G401 (cell line): Measurements from ENCODE around the gene GORASP2. TPM values are rescaled to one million over a fixed set of nuclear protein-coding genes. Genes with fewer than 3 reads are reported as not detected.
A peak's percentile ranks its signal among the peaks of the same experiment; 100 is the strongest.
"Not testable (repeated sequence)": the region's sequence is repeated elsewhere in the genome, so short reads cannot be mapped to it uniquely, and the experiment has no call there.

Source experiments
- DNase-seq: peaks from one replicate; pipeline ENCODE4 v3.0.0-alpha.2; 2015; ENCODE audit warnings: low spot score
- in situ Hi-C: cut with HindIII; loops from 2 replicates; pipeline ENCODE4 v1.10.0; 2016; ENCODE audit warnings: low sequenced_read_pairs, mixed read lengths
- total RNA-seq: library from RNA; depleted of rRNA; stranded (reverse); fragments of >200 nt; shearing (Covaris generic); gene quantifications from 2 replicates; pipeline ENCODE4 v1.2.3, GENCODE V29; 2014

Gene GORASP2
- total RNA-seq, 1 experiment from 2014 or later = 67.1 TPM

DNA sequence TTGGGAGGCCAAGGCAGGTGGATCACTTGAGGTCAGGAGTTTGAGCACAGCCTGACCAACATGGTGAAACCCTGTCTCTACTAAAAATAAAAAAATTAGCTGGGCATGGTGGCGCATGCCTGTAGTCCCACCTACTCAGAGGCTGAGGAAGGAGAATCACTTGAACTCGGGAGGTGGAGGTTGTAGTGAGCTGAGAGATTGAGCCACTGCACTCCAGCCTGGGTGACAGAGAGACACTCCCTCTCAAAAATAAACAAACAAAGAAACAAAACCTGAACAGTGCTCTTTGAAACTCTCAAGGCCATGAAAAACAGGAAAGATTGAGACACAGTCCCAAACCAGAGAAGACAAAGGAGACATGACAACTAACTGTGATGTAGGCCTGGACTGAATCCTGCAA lies 7.2 kb upstream of the GORASP2 start:
- DNase-seq, in situ Hi-C loops: not testable (repeated sequence)

DNA sequence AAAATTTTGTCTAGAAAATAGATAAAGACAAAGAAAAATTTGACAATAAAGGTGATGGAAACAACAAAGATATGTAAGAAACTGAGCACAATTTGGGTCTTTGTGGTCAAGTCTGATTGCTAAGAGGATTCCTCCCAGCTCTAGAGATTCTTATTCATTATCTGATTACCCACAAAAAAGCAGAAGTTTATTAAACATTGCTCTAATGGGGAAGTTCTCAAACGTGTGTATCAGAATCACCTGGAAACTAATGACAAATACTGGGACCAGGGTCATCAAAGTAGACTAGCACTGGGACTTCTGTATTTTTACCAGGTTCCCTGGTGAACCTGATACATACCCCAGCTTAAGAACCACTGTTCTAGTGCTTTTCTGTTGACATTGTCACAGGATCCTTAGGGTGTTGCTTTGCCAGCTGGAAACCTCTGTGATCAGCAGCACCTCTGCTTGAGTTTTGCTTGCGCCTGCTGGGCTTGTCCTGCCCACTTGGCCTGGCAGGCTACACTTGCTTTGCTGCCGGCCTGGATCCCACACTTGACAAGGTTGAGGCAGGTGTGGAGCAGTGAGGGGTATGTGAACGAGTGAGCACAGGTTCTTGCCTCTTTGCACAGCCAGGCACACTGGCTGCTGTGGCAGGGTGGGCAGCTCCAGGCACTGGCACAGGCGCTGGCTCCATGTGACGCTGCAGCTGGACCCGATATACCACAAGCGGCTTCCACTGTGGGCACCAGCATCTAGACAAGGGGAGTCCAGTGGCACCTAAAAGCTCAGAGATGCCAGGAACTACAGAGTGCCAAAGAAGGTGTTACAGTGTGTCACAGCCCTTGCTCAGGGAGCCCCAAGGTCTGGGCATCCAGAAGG lies 6.2 kb upstream of the GORASP2 start:
- no peak for DNase-seq
- in situ Hi-C loops = no loop called here

DNA sequence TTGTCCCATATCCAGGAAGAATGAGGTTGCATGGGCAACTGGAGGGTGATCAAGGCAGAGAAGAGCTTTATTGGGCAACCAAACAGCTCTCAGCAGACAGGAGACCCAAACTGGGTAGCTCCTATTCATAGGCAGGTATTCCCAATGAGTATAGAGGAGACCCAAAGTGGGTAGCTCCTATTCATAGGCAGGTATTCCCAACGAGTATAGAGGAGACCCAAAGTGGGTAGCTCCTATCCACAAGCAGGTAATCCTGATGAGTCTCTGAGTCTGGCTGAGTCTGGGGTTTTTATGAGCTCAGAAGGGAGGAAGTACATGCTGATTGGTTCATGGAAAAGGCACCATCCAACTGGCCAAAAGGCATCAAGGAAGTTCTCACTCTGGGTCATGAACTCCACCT lies 5.3 kb upstream of the GORASP2 start:
- no peak for DNase-seq
- in situ Hi-C loops = no loop called here

DNA sequence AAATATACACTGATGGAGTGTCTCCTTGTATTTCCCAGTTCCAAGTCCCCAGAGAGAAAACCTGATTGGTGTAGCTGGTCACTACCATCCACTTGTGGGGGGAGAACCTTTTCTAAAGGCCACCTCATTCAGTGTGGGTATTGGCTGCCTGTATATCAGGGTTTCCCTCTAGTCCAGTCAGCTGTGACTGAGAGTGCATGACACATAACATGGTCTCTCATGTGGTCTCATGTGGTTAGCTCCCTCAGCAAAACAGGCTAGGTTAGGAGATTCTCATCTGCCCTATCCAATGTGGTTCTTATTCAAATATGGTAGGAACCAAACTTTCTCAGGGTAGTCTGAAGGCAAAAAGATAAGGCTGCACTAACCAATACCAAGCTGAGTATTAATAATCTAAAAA lies 4.1 kb upstream of the GORASP2 start:
- in situ Hi-C loops = no loop called here
- DNase-seq = no peak

DNA sequence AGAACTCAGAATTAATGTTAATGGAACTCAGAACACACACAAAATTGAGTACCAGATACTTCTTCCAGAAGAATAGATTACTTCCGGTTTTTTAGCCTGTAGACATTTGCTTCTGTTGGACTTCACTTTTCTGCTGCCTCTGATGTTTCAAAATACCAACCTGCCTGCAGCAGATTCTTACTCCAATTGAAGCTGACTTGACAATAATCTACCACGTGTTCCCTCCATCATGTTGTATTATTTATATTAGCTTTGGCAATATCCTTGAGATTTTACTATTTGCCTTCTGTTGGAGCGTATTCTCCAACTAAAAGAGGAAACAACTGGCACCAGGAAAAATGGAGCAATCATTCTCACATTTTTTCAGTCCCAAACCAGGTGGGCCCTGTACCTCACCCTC lies 3.1 kb upstream of the GORASP2 start:
- in situ Hi-C loops = no loop called here

DNA sequence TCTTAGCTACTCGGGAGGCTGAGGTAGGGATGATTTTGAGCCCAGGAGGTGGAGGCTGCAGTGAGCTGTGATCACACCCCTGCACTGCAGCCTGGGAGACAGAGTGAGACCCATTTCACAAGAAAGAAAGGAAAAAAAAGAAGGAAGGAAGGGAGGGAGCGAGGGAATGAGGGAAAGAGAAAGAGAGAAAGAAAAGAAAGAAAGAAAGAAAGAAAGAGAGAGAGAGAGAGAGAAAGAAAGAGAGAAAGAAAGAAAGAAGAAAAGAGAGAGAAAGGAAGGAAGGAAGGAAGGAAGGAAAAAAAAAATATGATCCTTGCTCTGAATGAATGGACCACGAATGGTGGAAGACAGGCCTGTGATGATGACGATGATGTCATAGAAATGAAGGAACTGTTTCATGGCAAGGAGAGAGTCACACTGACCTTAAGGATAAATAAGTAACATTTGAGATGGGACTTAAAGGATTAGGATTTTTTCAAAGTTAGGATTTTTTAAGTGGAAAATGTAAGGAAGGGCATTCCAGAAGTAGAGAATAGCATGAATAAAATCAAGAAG lies 2.2 kb upstream of the GORASP2 start:
- DNase-seq = no peak
- in situ Hi-C loops = no loop called here

More for the DNA sequence above, 3.1 kb upstream of the GORASP2 start:
- no peak for DNase-seq

DNA sequence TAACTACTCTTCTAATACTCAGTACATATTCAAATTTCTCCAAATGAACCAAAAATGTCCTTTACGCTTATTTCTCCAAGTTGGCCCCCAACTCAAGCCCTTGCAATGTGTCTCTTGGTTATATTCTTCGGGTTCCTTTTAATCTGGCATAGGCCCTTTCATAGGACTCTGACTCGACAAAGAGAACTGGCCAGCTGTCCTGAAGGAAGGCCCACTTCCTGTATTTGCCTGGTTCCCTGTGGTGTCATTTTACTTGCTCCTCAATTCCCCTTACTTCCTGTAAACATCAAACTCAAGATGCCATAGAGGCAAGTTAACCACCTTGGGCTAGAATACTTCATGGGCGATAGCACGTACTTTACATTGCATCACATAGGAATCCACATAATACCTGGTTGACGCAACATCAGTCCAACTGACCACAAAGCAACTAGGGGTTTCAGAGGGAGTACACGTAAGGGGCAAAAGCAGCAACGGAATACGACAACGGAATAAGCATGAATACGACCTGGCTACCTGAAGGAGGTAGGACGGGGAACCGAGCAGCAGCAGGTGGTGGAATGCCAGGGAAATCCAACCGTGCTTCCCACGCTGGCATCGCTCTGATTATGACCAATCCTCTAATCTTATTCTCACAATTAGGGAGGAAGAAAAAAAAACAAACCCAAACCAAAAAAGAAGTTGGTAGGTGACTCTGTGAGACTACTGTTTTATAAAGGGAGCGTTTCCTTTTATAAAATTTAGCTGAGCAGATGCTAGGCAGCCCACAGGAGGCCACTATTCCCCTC lies 823 bp upstream of the GORASP2 start:
- in situ Hi-C loops = no loop called here
- DNase-seq = no peak

DNA sequence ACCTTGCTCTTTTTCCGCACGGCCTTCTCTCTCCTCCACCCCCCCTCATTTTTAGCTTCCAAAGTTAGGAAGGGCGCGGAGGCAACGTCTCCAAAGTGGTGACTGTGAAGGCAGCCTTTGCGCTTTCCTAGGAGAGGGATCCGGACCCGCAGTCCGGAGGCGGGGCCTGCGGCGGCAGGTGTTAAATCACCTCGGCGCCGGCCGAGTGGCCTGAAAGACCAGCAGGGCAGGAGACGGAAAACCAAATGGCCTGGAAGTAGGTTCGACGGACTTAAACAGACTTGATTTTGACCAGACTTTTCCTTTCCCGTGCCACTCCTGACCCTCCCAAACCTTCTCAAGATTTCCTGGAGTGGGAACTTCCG lies 615 bp downstream of the GORASP2 start:
- in situ Hi-C loops = no loop called here
- peak; percentile 57 for DNase-seq

DNA sequence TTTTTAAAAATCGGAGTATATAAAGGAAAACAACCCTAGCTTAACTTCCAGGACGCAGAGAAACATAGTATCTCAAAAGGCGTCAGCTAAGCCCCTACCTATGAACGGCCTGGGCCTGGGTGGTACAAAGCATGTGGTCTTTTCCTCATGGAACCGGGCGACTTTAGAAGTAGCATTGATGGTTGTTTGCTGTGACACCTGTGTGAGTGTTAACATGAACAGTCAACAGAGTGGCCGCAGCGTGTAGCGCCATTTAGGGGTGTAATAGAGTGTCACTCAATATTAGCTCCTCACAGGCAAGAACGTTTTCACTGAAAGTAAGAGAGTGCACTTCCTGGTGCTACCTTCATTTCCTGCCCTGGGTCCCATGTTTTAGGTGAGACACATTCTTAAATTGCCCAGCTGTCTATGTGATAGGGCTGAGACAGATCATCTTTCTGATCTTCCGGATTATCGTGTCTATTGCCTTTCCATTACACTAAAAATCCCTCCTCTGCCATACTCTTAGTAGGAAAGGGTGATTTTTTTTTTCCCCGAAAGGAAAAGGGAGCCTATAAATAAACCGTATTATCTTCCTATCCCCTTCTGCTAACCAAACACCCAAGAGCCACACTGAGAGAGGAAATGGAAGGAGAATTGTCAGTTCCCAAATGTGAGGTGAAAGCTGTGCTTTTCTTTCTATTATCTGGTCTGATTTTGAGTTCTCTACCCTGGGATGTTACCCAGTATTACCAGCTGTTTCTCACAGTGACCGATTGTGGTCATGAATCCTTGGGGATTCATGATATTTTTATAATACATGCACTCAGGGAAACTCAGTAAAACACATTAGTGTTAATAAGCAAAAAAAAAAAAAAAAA lies 1.3 kb downstream of the GORASP2 start:
- in situ Hi-C loops = no loop called here
- peak; percentile 35 for DNase-seq

DNA sequence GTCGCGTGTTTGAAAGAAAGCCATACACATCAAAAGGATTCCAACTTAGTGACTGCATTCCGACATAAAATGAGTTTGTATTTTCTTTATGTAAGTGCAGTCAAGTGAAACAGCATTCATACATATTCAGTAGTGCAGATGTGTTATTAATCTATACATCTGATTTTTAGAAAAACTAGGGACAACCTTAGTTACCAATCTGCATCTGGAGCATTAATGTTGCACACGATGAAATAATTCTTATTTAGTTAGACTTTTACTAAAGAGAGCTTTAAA lies 1.9 kb downstream of the GORASP2 start:
- no peak for DNase-seq
- in situ Hi-C loops = no loop called here

DNA sequence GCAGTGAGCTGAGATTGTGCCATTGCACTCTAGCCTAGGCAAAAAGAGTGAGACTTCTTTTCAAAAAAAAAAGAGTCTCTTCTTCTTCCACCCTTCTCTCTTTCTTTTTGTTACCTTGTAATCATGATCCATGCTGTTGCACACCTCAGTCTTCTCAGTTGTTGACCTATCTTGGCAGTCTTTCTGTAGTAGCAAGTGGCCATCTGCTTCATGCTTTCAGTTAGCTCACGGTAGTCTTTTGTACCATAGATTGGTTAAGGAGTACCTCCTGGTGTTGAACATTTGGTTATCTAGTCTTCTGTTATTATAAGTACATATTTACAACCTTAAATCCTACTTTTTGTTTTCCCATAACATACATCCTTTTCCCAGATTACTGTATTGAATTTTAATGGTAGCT lies 3.1 kb downstream of the GORASP2 start:
- in situ Hi-C loops = no loop called here
- DNase-seq = peak; percentile 54

DNA sequence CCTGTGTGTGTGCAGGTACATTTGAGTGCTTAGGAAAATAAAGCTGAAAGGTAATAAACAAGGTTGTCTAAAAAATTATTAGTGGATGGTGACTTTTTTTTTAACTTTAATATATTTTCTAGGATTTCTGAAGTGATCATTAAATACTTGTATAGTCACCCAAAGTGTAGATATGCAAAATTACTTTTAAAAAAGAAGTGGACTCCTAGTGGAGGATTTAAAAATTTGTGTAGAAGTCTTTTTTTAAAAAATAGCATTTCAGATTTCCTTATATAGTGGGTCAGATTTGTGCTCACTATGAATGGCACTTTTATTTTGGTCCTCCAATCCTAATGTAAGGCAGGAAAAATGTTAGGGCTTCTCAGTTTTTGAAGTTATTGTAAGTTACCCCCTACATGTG lies 3.9 kb downstream of the GORASP2 start:
- in situ Hi-C loops = no loop called here

DNA sequence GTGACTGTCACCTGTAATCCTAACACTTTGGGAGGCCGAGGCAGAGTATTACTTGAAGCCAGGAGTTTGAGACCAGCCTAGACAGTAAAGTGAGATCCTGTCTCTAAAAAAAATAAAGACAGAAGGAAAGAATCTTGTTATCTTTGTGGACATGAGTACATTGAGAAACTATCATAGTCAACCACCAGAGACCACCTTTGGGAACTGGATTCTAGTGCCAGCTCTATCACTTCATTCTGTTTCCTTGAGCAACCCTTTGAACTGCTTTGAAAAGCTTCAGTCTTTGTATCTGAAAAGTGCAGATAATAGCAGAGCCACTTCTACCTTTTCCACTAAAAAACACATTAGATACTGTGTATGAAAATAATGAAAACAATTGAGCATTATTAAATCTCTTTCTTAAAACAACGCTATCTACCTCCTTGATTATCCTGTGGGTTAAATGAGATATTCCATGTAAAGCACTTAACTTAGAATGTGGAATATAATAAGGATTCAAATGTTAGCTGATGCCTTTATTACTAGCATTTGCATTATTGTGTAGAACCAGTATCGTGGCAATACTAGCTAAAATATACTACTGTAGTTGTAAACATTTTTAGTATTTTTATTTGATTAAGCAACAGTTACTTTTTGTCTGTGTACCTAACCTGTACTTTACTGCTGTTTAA lies 8.8 kb downstream of the GORASP2 start:
- in situ Hi-C loops = no loop called here
- no peak for DNase-seq

More for the DNA sequence above, 3.9 kb downstream of the GORASP2 start:
- DNase-seq = no peak

DNA sequence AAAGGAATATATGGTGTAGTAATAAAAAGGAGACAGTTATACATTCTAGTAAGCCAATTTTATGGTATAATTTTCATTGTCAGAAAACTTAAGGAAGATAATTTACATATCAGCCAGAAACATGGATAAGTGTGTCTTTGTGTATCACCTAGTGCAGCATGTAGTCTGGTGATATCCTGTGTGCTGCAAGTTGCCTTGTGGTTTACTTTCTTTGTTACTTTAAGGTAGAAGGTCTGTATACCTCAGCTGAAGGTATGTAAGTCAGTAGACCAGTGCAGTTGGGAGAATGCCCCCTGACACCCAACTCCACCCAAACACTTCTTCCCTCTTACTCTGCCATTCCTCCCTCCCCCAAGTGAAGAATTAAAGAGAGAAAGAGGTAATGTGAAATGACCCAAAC lies 11.0 kb downstream of the GORASP2 start:
- DNase-seq = no peak
- in situ Hi-C loops = no loop called here

DNA sequence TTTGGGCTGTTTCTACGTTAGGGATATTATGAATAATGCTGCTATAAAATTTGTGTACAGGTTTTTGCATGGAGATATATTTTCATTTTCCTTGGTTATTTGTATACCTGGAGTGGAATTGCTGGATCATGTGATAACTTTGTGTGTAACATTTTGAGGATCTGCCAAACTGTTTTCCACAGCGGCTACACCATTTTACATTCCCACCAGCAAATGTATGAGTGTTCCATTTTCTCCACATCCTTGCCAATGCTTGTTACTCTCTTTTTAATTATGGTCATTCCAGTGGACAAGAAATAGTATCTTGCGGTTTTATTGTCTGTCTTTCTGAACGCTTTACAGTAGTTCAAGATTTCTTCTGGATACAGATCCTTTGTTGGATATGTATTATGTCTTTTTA lies 13.6 kb downstream of the GORASP2 start:
- in situ Hi-C loops = no loop called here
- DNase-seq = no peak

DNA sequence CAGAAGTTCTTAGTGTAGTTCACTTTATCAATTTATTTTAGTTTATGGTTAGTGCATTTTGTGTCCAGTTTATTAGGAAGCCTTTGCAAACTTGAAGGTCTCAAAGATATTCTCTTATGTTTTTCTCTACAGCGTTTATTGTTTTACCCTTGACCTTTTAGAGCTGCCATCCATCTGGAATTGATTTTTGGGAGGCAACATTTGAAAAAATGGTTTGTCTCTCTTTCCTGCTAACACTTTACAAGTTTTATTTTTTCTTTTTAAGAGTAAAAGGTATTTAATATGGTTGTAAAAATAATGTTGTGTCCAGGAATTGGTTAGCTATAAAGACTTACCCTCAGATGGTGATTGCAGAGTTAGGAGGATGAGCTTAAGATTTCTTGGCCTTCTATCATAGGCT lies 14.0 kb downstream of the GORASP2 start:
- in situ Hi-C loops = no loop called here
- no peak for DNase-seq

DNA sequence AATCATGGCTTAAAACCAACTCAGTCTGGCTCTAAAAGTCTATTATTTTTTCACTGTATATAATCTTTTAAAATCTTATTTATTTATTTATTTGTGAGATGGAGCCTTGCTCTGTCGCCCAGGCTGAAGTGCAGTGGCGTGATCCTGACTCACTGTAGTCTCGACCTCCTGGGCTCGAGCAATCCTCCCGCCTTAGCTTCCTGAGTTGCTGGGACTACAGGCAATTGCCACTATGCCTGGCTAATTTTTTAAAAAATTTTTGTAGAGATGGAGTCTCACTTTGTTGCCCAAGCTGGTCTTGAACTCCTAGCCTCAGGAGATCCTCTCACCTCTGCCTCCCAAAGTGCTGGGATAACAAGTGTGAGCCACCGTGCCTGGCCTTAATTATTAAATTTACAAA lies 14.5 kb downstream of the GORASP2 start:
- in situ Hi-C loops = no loop called here
- DNase-seq = no peak

DNA sequence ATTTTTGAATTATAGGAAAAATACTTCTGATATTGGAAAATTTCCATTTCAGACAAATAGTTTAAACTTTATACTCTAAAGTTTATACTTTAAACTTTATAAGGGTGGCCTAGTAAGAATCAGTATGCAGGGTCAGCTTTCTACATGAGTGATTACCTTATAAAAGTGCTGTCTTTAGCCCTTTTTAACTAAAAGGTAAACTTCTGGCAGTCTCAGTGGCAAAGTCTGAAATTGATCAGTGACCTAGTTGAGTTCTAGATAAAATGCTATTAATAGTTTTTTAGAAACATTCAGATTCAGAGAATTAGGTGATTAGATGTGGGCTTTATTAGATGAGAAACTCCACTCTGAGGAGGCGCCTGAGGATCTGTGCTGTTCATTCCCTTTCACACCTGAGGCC lies 15.5 kb downstream of the GORASP2 start:
- no peak for DNase-seq
- in situ Hi-C loops = no loop called here

DNA sequence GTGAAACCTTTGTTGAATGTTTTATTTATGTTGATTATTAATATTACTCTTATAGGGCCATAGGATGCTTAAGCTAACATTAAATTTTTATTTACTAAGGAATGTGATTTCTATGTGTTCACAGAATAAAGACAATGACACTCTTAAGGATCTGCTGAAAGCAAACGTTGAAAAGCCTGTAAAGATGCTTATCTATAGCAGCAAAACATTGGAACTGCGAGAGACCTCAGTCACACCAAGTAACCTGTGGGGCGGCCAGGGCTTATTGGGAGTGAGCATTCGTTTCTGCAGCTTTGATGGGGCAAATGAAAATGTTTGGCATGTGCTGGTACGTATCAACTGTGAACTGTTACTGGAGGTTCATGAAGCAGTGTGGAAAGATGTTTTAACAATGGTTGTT lies 20.4 kb downstream of the GORASP2 start:
- no peak for DNase-seq
- in situ Hi-C loops = no loop called here
